ENCODE measurements around the gene REEP5. TPM values are rescaled to one million over a fixed set of nuclear protein-coding genes. Genes with fewer than 3 reads are reported as not detected.

Gene REEP5
- total RNA-seq, 1 experiment from 2014 or later: 49.6 TPM

- no peaks in the 10 kb centered on the region for H3K36me3 Mint-ChIP-seq
- ChIA-PET POLR2A (no interaction called here), CTCF (no interaction called here)
- TF ChIP-seq GABPB1 (CRISPR knock-in tag; IDR thresholded peaks at IDR 0.05) (no peak), USF2 (CRISPR knock-in tag; IDR thresholded peaks at IDR 0.05) (no peak), SMAD4 (CRISPR knock-in tag; IDR thresholded peaks at IDR 0.05) (no peak), IRF1 (CRISPR knock-in tag; IDR thresholded peaks at IDR 0.05) (no peak), USF1 (CRISPR knock-in tag; IDR thresholded peaks at IDR 0.05) (no peak)
- H3K4me3 Mint-ChIP-seq: no peak overlapping the region
- DNase-seq (ENCODE audit: low spot score) (no peak), ATAC-seq (no peak)
- no peak overlapping the region for H3K27ac Mint-ChIP-seq
- peaks cover 2% of the 10 kb centered on the region; the same call in 1 of the 2 replicates for H3K4me1 Mint-ChIP-seq
- no peaks in the 10 kb centered on the region for H3K9me3 Mint-ChIP-seq
- H3K27me3 Mint-ChIP-seq (ENCODE audit: low read depth): no peaks in the 10 kb centered on the region
Observed at GRCh38 chr5:112938286-112938685, 16.3 kb upstream of the REEP5 start.

GRCh38 chr5:112935675-112936074 is 13.6 kb upstream of the REEP5 start:
- CTCF ChIA-PET: no interaction called here
- peaks cover 2% of the 10 kb centered on the region; the same call in 1 of the 2 replicates for H3K4me1 Mint-ChIP-seq
- DNase-seq (ENCODE audit: low spot score) (no peak), ATAC-seq (no peak)
- no peaks in the 10 kb centered on the region for H3K9me3 Mint-ChIP-seq
- POLR2A ChIA-PET: no interaction called here
- no peaks in the 10 kb centered on the region for H3K27me3 Mint-ChIP-seq (ENCODE audit: low read depth)
- no peak overlapping the region for H3K27ac Mint-ChIP-seq
- TF ChIP-seq TEAD1 (CRISPR knock-in tag; IDR thresholded peaks at IDR 0.05): no peak
- no peak for TF ChIP-seq ZNF396 (CRISPR knock-in tag; IDR thresholded peaks at IDR 0.05; ENCODE audit: borderline replicate concordance)
- no peak for TF ChIP-seq ZNF671 (CRISPR knock-in tag; IDR thresholded peaks at IDR 0.05)
- TF ChIP-seq E2F4 (CRISPR knock-in tag; IDR thresholded peaks at IDR 0.05; ENCODE audit: borderline replicate concordance, low read depth): no peak
- no peak for TF ChIP-seq JUN (CRISPR knock-in tag; IDR thresholded peaks at IDR 0.05)
- no peak for TF ChIP-seq ATF6 (CRISPR knock-in tag; IDR thresholded peaks at IDR 0.05)
- H3K4me3 Mint-ChIP-seq: no peak overlapping the region
- 0 out of 2 replicates have a peak, but pooled peaks cover 8% of the 10 kb centered on the region for H3K36me3 Mint-ChIP-seq

- H3K4me3 Mint-ChIP-seq: no peak overlapping the region
- peaks cover 2% of the 10 kb centered on the region; the same call in 1 of the 2 replicates for H3K4me1 Mint-ChIP-seq
- no peaks in the 10 kb centered on the region for H3K27me3 Mint-ChIP-seq (ENCODE audit: low read depth)
- POLR2A ChIA-PET: interaction anchor here (0.5 kb wide), 1 partner anchor 841 kb away, joined by 5 read pairs; no protein-coding TSS in a partner anchor
- CTCF ChIA-PET: no interaction called here
- H3K27ac Mint-ChIP-seq: no peak overlapping the region
- DNase-seq (ENCODE audit: low spot score) (no peak), ATAC-seq (no peak)
- H3K36me3 Mint-ChIP-seq: 0 out of 2 replicates have a peak, but pooled peaks cover 8% of the 10 kb centered on the region
- H3K9me3 Mint-ChIP-seq: no peaks in the 10 kb centered on the region
- TF ChIP-seq ESRRA (CRISPR knock-in tag; IDR thresholded peaks at IDR 0.05; ENCODE audit: borderline replicate concordance) (no peak), ZBTB43 (CRISPR knock-in tag; IDR thresholded peaks at IDR 0.05) (no peak), NFYB (CRISPR knock-in tag; conservative IDR thresholded peaks at IDR 0.05; ENCODE audit: low read depth) (no peak), SMAD4 (CRISPR knock-in tag; IDR thresholded peaks at IDR 0.05) (no peak), ZNF425 (CRISPR knock-in tag; conservative IDR thresholded peaks at IDR 0.05) (no peak), ETV6 (CRISPR knock-in tag; IDR thresholded peaks at IDR 0.05) (no peak), PRRX2 (CRISPR knock-in tag; IDR thresholded peaks at IDR 0.05) (no peak), E2F1 (CRISPR knock-in tag; IDR thresholded peaks at IDR 0.05) (no peak), ZNF232 (CRISPR knock-in tag; IDR thresholded peaks at IDR 0.05) (no peak), ZBTB21 (CRISPR knock-in tag; IDR thresholded peaks at IDR 0.05; ENCODE audit: borderline replicate concordance) (no peak), ZNF219 (CRISPR knock-in tag; IDR thresholded peaks at IDR 0.05; ENCODE audit: borderline replicate concordance) (no peak)
Observed at GRCh38 chr5:112934366-112934663, 12.3 kb upstream of the REEP5 start.

Measured in WTC11 (cell line).